HepG2 (cell line): Measurements from ENCODE around the gene TMEM217. TPM values are rescaled to one million over a fixed set of nuclear protein-coding genes. Genes with fewer than 3 reads are reported as not detected.

Source experiments
- CHD2 ChIP-seq: IDR thresholded peaks from 2 replicates; pipeline ENCODE4 v1.6.1; 2011; ENCODE audit warnings: low read depth, low read length, improper control_type of control experiment
- ETV6 ChIP-seq: sonication (generic); formaldehyde crosslinking; conservative IDR thresholded peaks from 2 replicates; pipeline ENCODE4 v1.4.0; 2020; ENCODE audit warnings: missing genetic modification reagents
- KLF13 ChIP-seq: sonication (generic); formaldehyde crosslinking; IDR thresholded peaks from 2 replicates; pipeline ENCODE4 v1.4.0; 2020; ENCODE audit warnings: mild to moderate bottlenecking, missing genetic modification reagents
- MTA1 ChIP-seq: sonication (generic); formaldehyde crosslinking; IDR thresholded peaks from 2 replicates; pipeline ENCODE4 v1.4.0; 2020; ENCODE audit warnings: missing genetic modification reagents, mild to moderate bottlenecking, borderline replicate concordance
- MTA3 ChIP-seq: sonication (generic); formaldehyde crosslinking; IDR thresholded peaks from 2 replicates; pipeline ENCODE4 v1.4.0; 2020; ENCODE audit warnings: missing genetic modification reagents
- NFKB2 ChIP-seq: sonication (generic); formaldehyde crosslinking; IDR thresholded peaks from 2 replicates; pipeline ENCODE4 v1.4.0; 2020; ENCODE audit warnings: missing genetic modification reagents, borderline replicate concordance
- NFYB ChIP-seq: sonication (generic); formaldehyde crosslinking; IDR thresholded peaks from 2 replicates; pipeline ENCODE4 v1.4.0; 2020; ENCODE audit warnings: missing genetic modification reagents
- NONO ChIP-seq, 2 experiments: fragments of 450-650 bp in 1 of 2; sonication (generic) in 1 of 2; formaldehyde crosslinking in 1 of 2; IDR thresholded peaks in 1 of 2; conservative IDR thresholded peaks in 1 of 2; 2 replicates each; pipeline versions ENCODE4 v1.6.1 to v1.8.0; 2017 to 2022; ENCODE audit warnings: mild to moderate bottlenecking in 1 of 2, missing genetic modification reagents in 1 of 2, moderate library complexity in 1 of 2
- NR2F1 ChIP-seq, 2 experiments: fragments of 450-650 bp in 1 of 2; formaldehyde crosslinking in 1 of 2; IDR thresholded peaks; 2 replicates each; pipeline versions ENCODE4 v1.5.0 to v1.6.1; 2016 to 2020; ENCODE audit warnings: mild to moderate bottlenecking in 1 of 2, missing compliant biosample characterization in 1 of 2, missing genetic modification reagents in 1 of 2, moderate library complexity in 1 of 2
- NR2F6 ChIP-seq, 2 experiments: IDR thresholded peaks; 2 replicates each; pipeline ENCODE4 v1.6.1; 2016; ENCODE audit warnings: antibody characterized with exemption in 1 of 2, mild to moderate bottlenecking in 1 of 2
- TEAD3 ChIP-seq: optimal IDR thresholded peaks from 2 replicates; pipeline ENCODE3; 2016; ENCODE audit warnings: borderline replicate concordance
- TMF1 ChIP-seq: sonication (generic); formaldehyde crosslinking; IDR thresholded peaks from 2 replicates; pipeline ENCODE4 v1.8.1; 2022; ENCODE audit warnings: low read depth, missing genetic modification reagents
- ZBTB8A ChIP-seq: sonication (generic); formaldehyde crosslinking; IDR thresholded peaks from 2 replicates; pipeline ENCODE4 v1.4.0; 2020; ENCODE audit warnings: mild to moderate bottlenecking, low read depth, missing genetic modification reagents, borderline replicate concordance
- ZNF256 ChIP-seq: sonication (generic); formaldehyde crosslinking; conservative IDR thresholded peaks from 2 replicates; pipeline ENCODE4 v1.4.0; 2020; ENCODE audit warnings: missing genetic modification reagents
- ZNF484 ChIP-seq: sonication (generic); formaldehyde crosslinking; IDR thresholded peaks from 2 replicates; pipeline ENCODE4 v1.5.1; 2020; ENCODE audit warnings: mild to moderate bottlenecking, low read depth, missing genetic modification reagents, borderline replicate concordance
- ZNF562 ChIP-seq: sonication (generic); formaldehyde crosslinking; IDR thresholded peaks from 2 replicates; pipeline ENCODE4 v1.8.0; 2022; ENCODE audit warnings: missing genetic modification reagents, borderline replicate concordance
- ZSCAN12 ChIP-seq: sonication (generic); formaldehyde crosslinking; IDR thresholded peaks from 2 replicates; pipeline ENCODE4 v1.9.0; 2021; ENCODE audit warnings: mild to moderate bottlenecking, missing genetic modification reagents
- ZSCAN20 ChIP-seq: sonication (generic); formaldehyde crosslinking; IDR thresholded peaks from 2 replicates; pipeline ENCODE4 v1.4.0; 2020; ENCODE audit warnings: missing genetic modification reagents, mild to moderate bottlenecking, borderline replicate concordance
- polyA plus RNA-seq, 8 experiments: library from polyadenylated mRNA; depleted of rRNA in 3 of 8; stranded (reverse) in 7 of 8; unstranded in 1 of 8; fragments of >200 nt; fragmentation: Illumina TruSeq in 4 of 8; extraction: Trizol in 4 of 8; gene quantifications; 2 replicates each; pipeline versions ENCODE4 v1.2.1 to v1.2.3, GENCODE V29; 2011 to 2016; ENCODE audit warnings: low read depth in 4 of 8, missing spikeins in 1 of 8, mixed read lengths in 1 of 8; ENCODE audit not compliant: insufficient read depth in 1 of 8
- total RNA-seq, 5 experiments: library from RNA; depleted of rRNA; stranded (reverse); fragments of >200 nt; fragmentation: Illumina TruSeq; extraction: Trizol; gene quantifications; 2 replicates each; pipeline ENCODE4 v1.2.3, GENCODE V29; 2016; ENCODE audit warnings: low read depth in 1 of 5
- TF ChIP-seq, protein P1 (sequence below): sonication (generic); formaldehyde crosslinking; IDR thresholded peaks from 2 replicates; pipeline ENCODE4 v1.8.1; 2023; ENCODE audit warnings: missing genetic modification reagents, inconsistent platforms, borderline replicate concordance
- TF ChIP-seq, protein P2 (sequence below): sonication (generic); formaldehyde crosslinking; IDR thresholded peaks from 2 replicates; pipeline ENCODE4 v1.4.0; 2020; ENCODE audit warnings: missing genetic modification reagents
- TF ChIP-seq, protein P3 (sequence below): sonication (generic); formaldehyde crosslinking; IDR thresholded peaks from 2 replicates; pipeline ENCODE4 v1.4.0; 2020; ENCODE audit warnings: missing genetic modification reagents
- TF ChIP-seq, protein P4 (sequence below): sonication (generic); formaldehyde crosslinking; conservative IDR thresholded peaks from 2 replicates; pipeline ENCODE4 v1.8.0; 2022; ENCODE audit warnings: mild to moderate bottlenecking, moderate library complexity, missing genetic modification reagents

TMEM217 gene
- total and polyA plus RNA-seq, 2 of the 13 experiments (the other 11 are each of a cell fraction or from before 2014, with no cell fraction given) = 2.3 to 3.4 TPM

DNA sequence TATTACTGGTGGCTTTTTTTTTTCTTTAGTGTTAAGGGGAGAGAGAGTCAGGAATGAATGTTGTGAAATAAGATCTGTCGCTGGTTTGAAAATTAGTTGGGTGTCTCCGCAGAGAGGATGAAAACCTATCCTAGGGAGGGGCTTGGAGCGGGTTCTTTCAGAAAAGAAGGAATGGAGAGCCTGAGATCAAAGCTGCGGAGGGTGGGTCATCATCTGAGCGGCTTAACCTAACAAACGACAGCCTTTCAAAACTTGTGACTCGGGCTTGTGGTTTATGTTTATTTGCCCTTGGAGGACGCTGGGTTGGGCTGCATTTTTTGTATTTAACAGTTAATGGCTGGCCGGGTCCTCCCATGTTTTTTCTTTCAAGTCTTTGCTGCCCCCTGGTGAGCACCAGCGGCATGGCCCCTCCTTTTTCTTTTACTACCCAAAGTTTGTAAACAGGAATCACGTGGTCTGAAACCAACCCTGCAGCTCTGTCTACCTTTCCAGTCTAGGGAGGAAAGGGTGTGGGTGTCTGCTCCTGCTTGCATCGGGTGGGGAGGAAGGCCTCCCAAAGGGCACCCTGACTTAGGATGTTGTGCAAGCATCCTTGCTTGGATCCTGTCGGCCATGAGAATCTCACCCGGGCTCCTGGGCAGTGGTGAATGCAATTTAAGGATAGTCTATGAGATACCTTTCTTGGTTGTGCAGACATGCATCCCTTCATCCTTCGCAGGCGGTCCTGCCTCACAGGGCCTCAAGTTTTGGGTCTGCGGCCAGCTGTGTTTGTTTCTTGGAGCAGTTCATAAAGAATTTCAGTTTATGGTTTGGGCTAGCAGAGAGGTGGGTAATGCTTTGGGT lies 85.8 kb downstream of the TMEM217 start (continued):
- TF ChIP-seq KLF13 (no peak), CHD2 (no peak), NFYB (no peak), ZBTB8A (peak; percentile 34; the same call in 1 of the 2 replicates), NFKB2 (CRISPR knock-in tag) (no peak; the same call in 1 of the 2 replicates), ZNF484 (CRISPR knock-in tag) (no peak), ZSCAN12 (CRISPR knock-in tag) (peak; percentile 60; the same call in 1 of the 2 replicates), ZNF562 (CRISPR knock-in tag) (no peak), ETV6 (CRISPR knock-in tag) (0 out of 2 replicates have a peak, but pooled peaks have one; percentile 68), NR2F6 (IDR thresholded peaks at IDR 0.05) (peak; percentile 83), NR2F6 (CRISPR knock-in tag; IDR thresholded peaks at IDR 0.05) (peak; percentile 88), NR2F1 (CRISPR knock-in tag; IDR thresholded peaks at IDR 0.05) (peak; percentile 6 to 47; a peak in 3 of 4 replicates), MTA1 (CRISPR knock-in tag) (0 out of 2 replicates have a peak, but pooled peaks have one; percentile 45), ZSCAN20 (CRISPR knock-in tag) (peak; percentile 64; the same call in 1 of the 2 replicates), NONO (IDR thresholded peaks at IDR 0.05) (no peak), NONO (CRISPR knock-in tag; conservative IDR thresholded peaks at IDR 0.05) (no peak), ZNF256 (CRISPR knock-in tag) (no peak), TMF1 (CRISPR knock-in tag) (no peak), TEAD3 (CRISPR knock-in tag) (peak; percentile 83), MTA3 (no peak)
- TF ChIP-seq, protein P1, sequence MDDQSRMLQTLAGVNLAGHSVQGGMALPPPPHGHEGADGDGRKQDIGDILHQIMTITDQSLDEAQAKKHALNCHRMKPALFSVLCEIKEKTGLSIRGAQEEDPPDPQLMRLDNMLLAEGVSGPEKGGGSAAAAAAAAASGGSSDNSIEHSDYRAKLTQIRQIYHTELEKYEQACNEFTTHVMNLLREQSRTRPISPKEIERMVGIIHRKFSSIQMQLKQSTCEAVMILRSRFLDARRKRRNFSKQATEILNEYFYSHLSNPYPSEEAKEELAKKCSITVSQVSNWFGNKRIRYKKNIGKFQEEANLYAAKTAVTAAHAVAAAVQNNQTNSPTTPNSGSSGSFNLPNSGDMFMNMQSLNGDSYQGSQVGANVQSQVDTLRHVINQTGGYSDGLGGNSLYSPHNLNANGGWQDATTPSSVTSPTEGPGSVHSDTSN (CRISPR knock-in tag) = no peak
- TF ChIP-seq, protein P2, sequence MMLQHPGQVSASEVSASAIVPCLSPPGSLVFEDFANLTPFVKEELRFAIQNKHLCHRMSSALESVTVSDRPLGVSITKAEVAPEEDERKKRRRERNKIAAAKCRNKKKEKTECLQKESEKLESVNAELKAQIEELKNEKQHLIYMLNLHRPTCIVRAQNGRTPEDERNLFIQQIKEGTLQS (CRISPR knock-in tag) = 0 out of 2 replicates have a peak, but pooled peaks have one; percentile 15
- TF ChIP-seq, protein P3, sequence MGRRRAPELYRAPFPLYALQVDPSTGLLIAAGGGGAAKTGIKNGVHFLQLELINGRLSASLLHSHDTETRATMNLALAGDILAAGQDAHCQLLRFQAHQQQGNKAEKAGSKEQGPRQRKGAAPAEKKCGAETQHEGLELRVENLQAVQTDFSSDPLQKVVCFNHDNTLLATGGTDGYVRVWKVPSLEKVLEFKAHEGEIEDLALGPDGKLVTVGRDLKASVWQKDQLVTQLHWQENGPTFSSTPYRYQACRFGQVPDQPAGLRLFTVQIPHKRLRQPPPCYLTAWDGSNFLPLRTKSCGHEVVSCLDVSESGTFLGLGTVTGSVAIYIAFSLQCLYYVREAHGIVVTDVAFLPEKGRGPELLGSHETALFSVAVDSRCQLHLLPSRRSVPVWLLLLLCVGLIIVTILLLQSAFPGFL (CRISPR knock-in tag) = no peak
- TF ChIP-seq, protein P4, sequence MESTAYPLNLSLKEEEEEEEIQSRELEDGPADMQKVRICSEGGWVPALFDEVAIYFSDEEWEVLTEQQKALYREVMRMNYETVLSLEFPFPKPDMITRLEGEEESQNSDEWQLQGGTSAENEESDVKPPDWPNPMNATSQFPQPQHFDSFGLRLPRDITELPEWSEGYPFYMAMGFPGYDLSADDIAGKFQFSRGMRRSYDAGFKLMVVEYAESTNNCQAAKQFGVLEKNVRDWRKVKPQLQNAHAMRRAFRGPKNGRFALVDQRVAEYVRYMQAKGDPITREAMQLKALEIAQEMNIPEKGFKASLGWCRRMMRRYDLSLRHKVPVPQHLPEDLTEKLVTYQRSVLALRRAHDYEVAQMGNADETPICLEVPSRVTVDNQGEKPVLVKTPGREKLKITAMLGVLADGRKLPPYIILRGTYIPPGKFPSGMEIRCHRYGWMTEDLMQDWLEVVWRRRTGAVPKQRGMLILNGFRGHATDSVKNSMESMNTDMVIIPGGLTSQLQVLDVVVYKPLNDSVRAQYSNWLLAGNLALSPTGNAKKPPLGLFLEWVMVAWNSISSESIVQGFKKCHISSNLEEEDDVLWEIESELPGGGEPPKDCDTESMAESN (CRISPR knock-in tag) = no peak; the same call in 1 of the 2 replicates
